ENCODE data around the gene GTF2H4.

GTF2H4 gene

DNA sequence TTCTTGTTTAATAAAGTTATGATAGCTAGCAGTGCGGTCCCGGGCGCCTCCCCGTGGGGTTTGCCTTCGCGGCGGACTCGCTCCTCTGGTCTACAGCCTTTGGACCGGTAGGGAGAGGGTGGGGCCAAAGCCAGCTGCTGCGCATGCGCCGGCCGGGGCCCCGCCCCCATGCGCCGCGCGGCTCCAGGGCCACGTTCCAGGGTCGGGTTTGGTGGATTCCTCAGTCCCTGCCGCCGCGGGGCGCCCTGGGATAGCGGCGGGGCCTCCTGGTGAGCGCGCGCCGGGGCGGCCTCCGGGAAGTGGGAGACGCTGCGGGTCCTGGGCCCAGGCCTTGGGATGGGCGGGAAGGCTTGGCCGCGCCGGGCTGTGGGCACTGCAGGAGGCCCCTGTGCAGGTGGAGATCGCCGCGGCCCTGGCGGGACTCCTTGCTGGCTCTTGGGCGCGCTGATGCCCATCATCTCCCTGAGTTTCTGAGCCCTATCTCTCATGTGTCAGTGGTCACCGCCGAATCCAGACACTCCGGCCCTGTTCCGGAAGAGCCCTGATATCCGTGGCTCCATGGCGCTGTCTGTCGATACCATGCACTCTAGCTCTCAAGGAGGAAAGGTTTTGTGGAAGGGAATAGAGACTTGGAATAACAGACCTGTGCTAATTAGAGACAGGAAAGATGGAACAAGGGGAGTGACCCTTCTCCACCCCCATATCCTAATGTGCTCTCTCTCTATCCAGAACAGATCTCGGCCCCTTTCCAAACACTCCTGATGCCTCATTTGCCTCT lies 6.3 kb downstream of the GTF2H4 start, which contains the start of gene VARS2:
TSS of gene VARS2 (plus strand) at position 163 of the 778 bp plus-strand sequence. CDS start at position 762, 599 bp downstream.
- Histone ChIP-seq H3K4me3 (ENCODE audit: low read length) (peak within 1 kb of the TSS; percentile 96), H3K9me2 (replicated peaks; ENCODE audit: control insufficient read depth, low read length) (no peaks in the 10 kb centered on the region), H3K36me3 (ENCODE audit: control insufficient read depth, low read length) (peaks cover 57% of the 10 kb centered on the region), H3K79me2 (ENCODE audit: control insufficient read depth, low read length) (peaks cover 21% of the 10 kb centered on the region), H3F3A (ENCODE audit: control insufficient read depth, insufficient read depth) (0 out of 2 replicates have a peak, but pooled peaks cover 5% of the 10 kb centered on the region), H3K27me3 (ENCODE audit: control insufficient read depth, low read length) (no peaks in the 10 kb centered on the region), H3K4me2 (ENCODE audit: low read length) (peak within 1 kb of the TSS; percentile 74), H3K27ac (ENCODE audit: low read depth, low read length) (peak within 1 kb of the TSS; percentile 43), H4K20me1 (ENCODE audit: control insufficient read depth, insufficient read depth, low read depth, low read length) (no peaks in the 10 kb centered on the region), H3K4me1 (ENCODE audit: control insufficient read depth, low read length) (peaks cover 23% of the 10 kb centered on the region), H3K9me3 (ENCODE audit: control insufficient read depth, insufficient read depth, low read length) (no peaks in the 10 kb centered on the region)
- TF ChIP-seq EZH2phosphoT487 (IDR thresholded peaks at IDR 0.05; ENCODE audit: borderline replicate concordance, low read length) (no peak), CTCF (IDR thresholded peaks at IDR 0.05; ENCODE audit: low read depth, low read length, poor library complexity, severe bottlenecking) (peak; percentile 35)

DNA sequence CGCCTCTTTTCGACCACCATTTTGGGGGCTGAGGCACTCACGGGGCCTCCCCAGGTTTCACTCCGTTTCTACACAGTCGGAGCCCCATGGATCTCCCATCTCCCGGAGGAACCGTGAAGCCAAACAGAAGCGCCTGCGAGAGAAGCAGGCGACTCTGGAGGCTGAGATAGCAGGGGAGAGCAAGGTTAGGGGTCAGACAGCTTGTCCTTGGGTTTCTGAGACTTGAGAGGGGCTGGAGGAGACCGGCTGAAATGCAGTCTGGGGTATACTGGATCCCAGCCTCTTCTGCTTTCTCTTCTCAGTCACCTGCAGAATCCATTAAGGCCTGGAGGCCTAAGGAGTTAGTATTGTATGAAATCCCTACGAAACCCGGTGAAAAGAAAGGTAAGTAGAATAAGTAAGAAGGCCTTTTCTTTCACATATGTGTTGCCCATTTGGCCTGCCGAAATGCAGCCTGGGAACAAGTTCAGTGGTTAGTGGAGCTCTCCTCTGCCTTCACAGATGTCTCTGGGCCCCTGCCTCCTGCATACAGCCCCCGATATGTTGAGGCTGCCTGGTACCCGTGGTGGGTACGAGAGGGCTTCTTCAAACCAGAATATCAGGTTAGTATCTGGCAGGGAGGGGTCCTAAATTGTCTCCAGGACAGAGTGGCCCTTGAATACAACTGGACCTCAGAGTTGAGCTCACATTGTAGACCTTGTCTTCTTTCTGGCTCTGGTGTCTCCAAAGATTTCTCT lies 7.0 kb downstream of the GTF2H4 start:
- TF ChIP-seq EZH2phosphoT487 (IDR thresholded peaks at IDR 0.05; ENCODE audit: borderline replicate concordance, low read length) = no peak
- no peak for TF ChIP-seq CTCF (IDR thresholded peaks at IDR 0.05; ENCODE audit: low read depth, low read length, poor library complexity, severe bottlenecking)
- Histone ChIP-seq H3K36me3 (ENCODE audit: control insufficient read depth, low read length) (peaks cover 60% of the 10 kb centered on the region), H3K79me2 (ENCODE audit: control insufficient read depth, low read length) (peaks cover 19% of the 10 kb centered on the region), H3K9me3 (ENCODE audit: control insufficient read depth, insufficient read depth, low read length) (no peaks in the 10 kb centered on the region), H3K4me1 (ENCODE audit: control insufficient read depth, low read length) (peaks cover 22% of the 10 kb centered on the region), H4K20me1 (ENCODE audit: control insufficient read depth, insufficient read depth, low read depth, low read length) (no peaks in the 10 kb centered on the region), H3K4me2 (ENCODE audit: low read length) (peak overlapping the region; percentile 74), H3K4me3 (ENCODE audit: low read length) (peak overlapping the region; percentile 96), H3K27ac (ENCODE audit: low read depth, low read length) (peak overlapping the region; percentile 43; the same call in 1 of the 2 replicates), H3K9me2 (replicated peaks; ENCODE audit: control insufficient read depth, low read length) (no peaks in the 10 kb centered on the region), H3K27me3 (ENCODE audit: control insufficient read depth, low read length) (no peaks in the 10 kb centered on the region), H3F3A (ENCODE audit: control insufficient read depth, insufficient read depth) (0 out of 2 replicates have a peak, but pooled peaks cover 5% of the 10 kb centered on the region)

- H3K4me3 ChIP-seq (ENCODE audit: low read length) = peak overlapping the region; percentile 96; the same call in 1 of the 2 replicates
- peak overlapping the region; percentile 74 for H3K4me2 ChIP-seq (ENCODE audit: low read length)
- H3K36me3 ChIP-seq (ENCODE audit: control insufficient read depth, low read length) = peaks cover 63% of the 10 kb centered on the region
- H3K9me3 ChIP-seq (ENCODE audit: control insufficient read depth, insufficient read depth, low read length) = no peaks in the 10 kb centered on the region
- no peaks in the 10 kb centered on the region for H4K20me1 ChIP-seq (ENCODE audit: control insufficient read depth, insufficient read depth, low read depth, low read length)
- no peak for TF ChIP-seq EZH2phosphoT487 (IDR thresholded peaks at IDR 0.05; ENCODE audit: borderline replicate concordance, low read length)
- peak; percentile 67 for TF ChIP-seq CTCF (IDR thresholded peaks at IDR 0.05; ENCODE audit: low read depth, low read length, poor library complexity, severe bottlenecking)
- H3K27ac ChIP-seq (ENCODE audit: low read depth, low read length) = no peak overlapping the region
- H3F3A ChIP-seq (ENCODE audit: control insufficient read depth, insufficient read depth) = 0 out of 2 replicates have a peak, but pooled peaks cover 5% of the 10 kb centered on the region
- peaks cover 19% of the 10 kb centered on the region for H3K79me2 ChIP-seq (ENCODE audit: control insufficient read depth, low read length)
- no peaks in the 10 kb centered on the region for H3K27me3 ChIP-seq (ENCODE audit: control insufficient read depth, low read length)
- peaks cover 22% of the 10 kb centered on the region for H3K4me1 ChIP-seq (ENCODE audit: control insufficient read depth, low read length)
- no peaks in the 10 kb centered on the region for H3K9me2 ChIP-seq (replicated peaks; ENCODE audit: control insufficient read depth, low read length)
These were observed 7.6 kb downstream of the GTF2H4 start for GRCh38 chr6:30915591-30915946.
